Inferior parietal cortex (tissue), 1 donor: Measurements from ENCODE around the gene C14orf119.

Experiments
- DNase-seq: peaks from one replicate; pipeline ENCODE4 v3.0.0-alpha.2; 2016; ENCODE audit errors: extremely low spot score

The C14orf119 gene

DNA sequence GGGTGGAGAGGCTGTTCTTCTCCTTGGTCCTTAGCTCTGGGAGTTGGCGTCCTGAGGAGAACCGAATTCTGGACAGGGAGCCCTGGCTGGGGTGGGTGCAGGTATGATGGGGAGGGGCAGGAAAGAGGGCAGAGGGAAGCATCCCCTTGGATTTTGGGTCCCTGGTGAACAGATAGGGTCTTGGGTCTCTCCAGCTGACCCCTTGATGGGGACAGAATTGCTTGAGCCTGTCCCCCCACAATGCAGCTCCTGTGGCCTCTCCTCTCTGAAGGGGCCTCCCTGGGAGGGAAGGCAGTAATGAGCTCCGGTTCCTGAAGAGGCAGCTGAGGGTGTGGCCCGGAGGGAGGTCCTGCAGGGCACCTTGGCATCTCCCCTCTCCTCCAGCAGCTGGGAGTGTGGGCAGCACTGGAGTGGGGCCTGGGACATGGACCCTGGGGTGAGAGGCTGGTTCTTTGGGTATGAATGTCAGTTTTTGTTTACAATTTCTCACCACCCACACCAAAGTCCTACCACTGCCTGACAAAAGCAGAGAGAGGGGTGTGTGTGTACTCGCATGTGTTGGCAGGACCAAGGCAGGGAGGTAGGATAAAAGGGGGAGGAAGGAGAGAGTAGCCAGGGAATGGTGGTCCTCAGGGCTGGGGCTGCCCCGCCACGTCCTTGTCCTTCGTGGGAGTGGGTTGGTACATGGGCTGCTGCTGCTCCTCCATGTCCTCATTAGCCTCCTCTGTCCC lies 31.4 kb downstream of the C14orf119 start:
- DNase-seq: no peak

DNA sequence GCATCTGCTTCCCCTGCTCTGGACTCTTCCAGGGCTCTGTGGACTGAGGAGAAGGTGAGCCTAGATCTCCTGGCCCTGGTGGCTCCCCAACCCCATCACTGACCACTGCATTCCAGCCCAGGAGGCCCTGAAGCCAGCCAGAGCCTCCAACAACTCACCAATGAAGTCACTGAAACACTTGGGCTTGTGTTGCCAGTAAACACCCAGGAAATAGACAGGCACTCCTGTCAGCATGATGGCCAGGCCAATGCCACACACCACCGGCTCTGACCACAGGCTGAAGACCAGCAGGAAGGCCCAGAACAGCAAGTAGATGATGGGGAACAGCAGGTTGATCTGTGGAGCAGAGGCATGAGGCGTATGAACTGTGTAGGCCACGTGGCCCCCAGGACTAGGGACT lies 32.6 kb downstream of the C14orf119 start:
- no peak for DNase-seq

GRCh38 chr14:23128969-23129758 lies 33.9 kb downstream of the C14orf119 start:
- no peak for DNase-seq

GRCh38 chr14:23129759-23130316 lies 34.5 kb downstream of the C14orf119 start:
- no peak for DNase-seq

GRCh38 chr14:23130871-23131270 lies 35.6 kb downstream of the C14orf119 start:
- DNase-seq: no peak

GRCh38 chr14:23131482-23131881 lies 36.2 kb downstream of the C14orf119 start:
- no peak for DNase-seq

GRCh38 chr14:23132970-23133369 lies 37.7 kb downstream of the C14orf119 start:
- DNase-seq: no peak

- no peak for DNase-seq
Observed at GRCh38 chr14:23136566-23137133, 41.3 kb downstream of the C14orf119 start.

GRCh38 chr14:23137192-23137812 lies 42.0 kb downstream of the C14orf119 start:
- no peak for DNase-seq

DNA sequence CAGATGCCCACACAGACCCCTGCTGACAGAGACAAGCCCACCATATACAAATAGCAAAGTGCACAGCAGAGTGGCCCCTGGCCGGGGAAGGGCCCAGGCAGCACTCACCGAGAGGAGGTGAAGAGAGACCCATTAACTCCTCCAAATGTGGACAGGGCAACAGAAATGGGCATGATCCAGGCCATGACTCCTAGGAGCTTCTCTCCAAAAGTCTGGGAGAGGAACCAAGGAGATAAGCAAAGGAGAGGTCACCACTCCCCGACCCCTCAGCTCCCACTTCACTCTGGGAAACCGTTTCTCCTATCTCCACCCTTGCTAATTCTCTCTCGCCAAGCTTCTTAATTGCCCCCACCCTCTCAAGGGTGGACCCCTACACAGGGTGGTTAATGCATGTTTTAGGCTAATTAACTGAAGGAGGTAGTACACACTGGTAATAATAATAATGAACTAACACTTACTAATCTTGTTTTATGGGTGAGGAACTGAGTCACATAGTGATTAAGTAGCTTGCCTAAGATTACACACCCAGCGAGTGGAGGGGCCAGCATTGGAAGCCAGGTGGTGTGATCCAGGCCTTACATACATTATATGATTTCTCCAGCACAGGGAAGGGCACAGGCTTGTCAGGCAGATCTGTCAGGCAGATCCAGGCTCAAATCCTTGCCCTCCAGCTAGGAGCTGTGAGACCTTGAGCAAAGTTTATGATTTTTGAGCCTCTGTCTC lies 42.7 kb downstream of the C14orf119 start:
- no peak for DNase-seq

- DNase-seq: no peak
Observed at GRCh38 chr14:23139874-23140273, 44.6 kb downstream of the C14orf119 start.

DNA sequence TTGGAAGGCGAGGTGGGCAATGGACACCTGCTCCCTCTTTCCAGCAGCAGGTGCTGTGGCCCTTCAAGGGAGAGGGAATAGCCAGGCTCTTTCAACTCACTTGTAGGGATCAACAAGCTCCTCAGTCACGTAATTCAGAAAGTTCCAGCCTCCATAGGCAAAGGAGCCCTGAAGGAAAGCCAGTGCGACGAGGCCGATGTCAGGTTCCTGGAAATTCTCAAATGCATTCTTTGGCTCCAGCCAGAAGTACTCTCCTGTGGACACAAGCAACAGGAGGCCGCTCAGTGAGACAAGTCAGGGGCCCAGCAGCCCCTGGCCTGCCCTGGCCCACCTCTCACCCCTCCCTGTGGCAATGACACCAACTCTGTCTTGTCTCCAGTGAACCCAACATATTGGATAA lies 45.1 kb downstream of the C14orf119 start:
- DNase-seq: no peak

- DNase-seq: no peak
Observed at GRCh38 chr14:23141706-23142444, 46.6 kb downstream of the C14orf119 start.

DNA sequence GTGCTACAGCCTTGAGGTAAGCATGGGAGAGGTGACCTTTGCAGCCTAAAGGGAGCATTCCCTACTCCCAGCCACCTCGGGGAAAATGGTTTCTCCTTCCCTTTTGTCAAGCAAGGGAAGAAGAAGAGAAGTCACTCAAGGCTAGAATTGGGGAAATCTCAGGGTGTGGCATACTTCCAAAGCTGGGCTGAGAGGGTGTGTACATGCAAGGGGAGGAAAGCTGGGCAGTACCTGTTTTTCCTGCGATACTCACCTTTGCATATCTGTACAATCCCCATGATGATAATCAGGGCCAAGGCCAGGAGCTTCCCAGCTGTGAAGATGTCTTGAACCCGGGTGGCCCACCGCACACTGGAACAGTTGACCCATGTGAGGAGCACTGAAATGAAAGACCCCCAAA lies 47.5 kb downstream of the C14orf119 start:
- DNase-seq: no peak

DNA sequence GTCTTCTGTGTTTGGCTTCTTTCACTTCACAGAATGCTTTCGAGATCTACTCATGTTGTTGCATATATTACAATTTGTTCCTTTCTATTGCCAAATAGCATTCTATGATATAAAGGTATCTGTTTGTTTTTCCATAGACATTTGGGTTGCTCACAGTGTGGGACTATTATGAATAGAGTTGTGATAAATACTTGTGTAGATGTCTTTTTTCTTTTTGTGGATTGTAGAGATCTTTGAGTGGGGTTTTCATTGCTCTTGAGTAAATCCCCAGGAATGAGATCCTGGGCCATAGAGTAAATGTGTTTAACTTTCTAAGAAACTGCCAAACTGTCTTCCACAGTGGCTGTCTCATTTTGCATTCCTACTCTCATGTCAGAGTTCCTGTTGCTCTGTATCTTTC lies 48.6 kb downstream of the C14orf119 start:
- no peak for DNase-seq

DNA sequence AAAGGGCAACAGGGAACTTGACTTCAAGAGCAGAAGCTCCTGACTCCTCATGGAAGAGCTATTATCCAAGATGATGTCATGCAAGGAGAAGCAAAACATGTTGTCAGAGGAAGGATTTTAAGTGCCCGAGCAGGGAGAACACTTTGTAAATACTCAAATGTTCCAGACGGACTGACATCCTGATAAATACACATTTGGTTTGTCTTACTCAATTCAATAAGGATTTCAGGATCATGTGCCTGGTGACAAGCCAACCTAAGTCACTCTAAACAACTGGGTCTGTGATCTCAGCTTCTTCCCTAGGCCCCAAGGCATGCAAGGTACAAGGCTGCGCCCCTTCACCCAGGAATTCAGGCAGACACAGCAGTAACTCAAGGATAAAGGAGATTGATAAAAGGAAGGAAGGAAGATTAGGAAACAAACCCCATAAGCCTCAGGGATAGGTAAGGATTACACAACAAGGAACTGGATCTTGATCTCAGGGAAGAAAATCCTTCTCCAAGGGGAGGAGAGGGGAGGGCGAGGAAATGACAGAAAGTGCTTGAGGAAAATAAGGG lies 50.6 kb downstream of the C14orf119 start:
- no peak for DNase-seq

DNA sequence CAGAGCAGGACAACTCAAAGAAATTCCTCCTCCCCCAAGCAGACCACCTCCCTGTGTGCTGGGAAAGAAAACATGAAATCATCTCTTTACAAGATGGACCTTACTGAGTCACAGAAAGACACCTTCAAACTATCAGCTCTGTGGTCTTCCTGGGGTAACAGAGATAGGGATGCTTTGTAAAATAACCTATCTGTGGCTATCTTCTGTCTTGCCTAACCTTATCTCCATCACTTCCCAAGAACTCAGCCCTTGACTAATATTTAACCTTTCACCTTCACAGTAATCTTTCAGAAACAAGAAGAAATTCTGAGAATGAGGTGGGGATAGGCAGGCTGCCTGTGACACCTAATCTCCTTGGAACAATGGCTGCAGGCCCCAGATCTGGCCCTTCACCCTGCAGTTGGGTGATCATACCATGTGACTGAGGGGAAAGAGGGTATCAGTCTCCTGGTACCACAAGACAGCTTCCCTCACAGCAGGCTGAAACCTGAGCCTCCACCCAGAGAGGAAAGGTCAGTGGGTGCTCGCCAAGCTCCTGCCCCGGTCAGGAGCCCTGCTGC lies 51.1 kb downstream of the C14orf119 start:
- DNase-seq: no peak

- no peak for DNase-seq
Observed at GRCh38 chr14:23146980-23147379, 51.7 kb downstream of the C14orf119 start.

- DNase-seq: peak; percentile 68
Observed at GRCh38 chr14:23147676-23148075, 52.4 kb downstream of the C14orf119 start.
